SH-SY5Y (cell line): ENCODE results near the gene UBE2G2.

Experiments
- GATA2 ChIP-seq: IDR thresholded peaks from 2 replicates; pipeline ENCODE4 v1.6.1; 2011; ENCODE audit warnings: mild to moderate bottlenecking, low read depth, low read length
- GATA3 ChIP-seq: IDR thresholded peaks from 2 replicates; pipeline ENCODE4 v1.6.1; 2011; ENCODE audit warnings: low read depth, mild to moderate bottlenecking, low read length, moderate library complexity

DNA sequence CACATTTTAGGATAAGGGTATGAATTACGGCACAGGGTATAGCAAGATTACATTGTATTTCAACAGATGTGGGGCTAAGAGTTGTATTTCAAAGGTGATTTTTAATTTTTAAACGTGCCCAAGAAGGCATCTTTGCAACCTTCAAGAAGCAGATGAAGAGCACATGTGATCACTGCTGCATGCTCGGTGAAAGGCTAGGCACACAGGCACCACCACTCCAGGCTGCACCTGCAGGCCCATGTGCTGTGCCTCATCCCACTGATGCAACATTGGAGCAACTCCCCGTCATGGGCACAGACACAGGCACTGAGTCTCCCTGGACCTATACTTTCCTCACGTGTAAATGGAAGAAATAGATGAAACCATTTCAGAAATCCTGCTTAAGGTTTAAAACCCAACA lies 23.5 kb downstream of the UBE2G2 start:
- TF ChIP-seq GATA2, result no peak
- no peak for TF ChIP-seq GATA3
